HEK293 (cell line): ENCODE measurements around the gene CELSR1.

Source experiments
- CTCF ChIA-PET: fragments of 350-600 bp; formaldehyde crosslinking; extraction: SDS; loops from one replicate; lab custom pipeline; 2021; ENCODE audit warnings: antibody characterized with exemption; lab: Yijun Ruan, JAX
- POLR2A ChIA-PET: fragments of 300-600 bp; formaldehyde crosslinking; extraction: SDS; loops from one replicate; lab custom pipeline; 2020; ENCODE audit warnings: antibody characterized with exemption, inconsistent platforms; lab: Yijun Ruan, JAX
- H3K27ac ChIP-seq: fragments of 200-500 bp; sonication (Bioruptor generic); 2 replicates; pipeline ENCODE4 v1.5.1; 2014; ENCODE audit warnings: low read depth, low read length, control low read depth, inconsistent platforms; ENCODE audit errors: extremely low read depth
- H3K36me3 ChIP-seq, 2 experiments: fragments of 200-500 bp in 1 of 2; sonication (Bioruptor generic) in 1 of 2; 1 replicate in 1 of 2; 2 replicates in 1 of 2; pipeline ENCODE4 v1.5.1; 2014 to 2017; ENCODE audit warnings: inconsistent platforms in 2 of 2, low read length in 2 of 2; ENCODE audit not compliant: control insufficient read depth in 2 of 2, insufficient read depth in 1 of 2
- H3K4me1 ChIP-seq: fragments of 200-500 bp; sonication (Bioruptor generic); 2 replicates; pipeline ENCODE4 v1.5.1; 2014; ENCODE audit warnings: mild to moderate bottlenecking, low read length, inconsistent platforms; ENCODE audit not compliant: control insufficient read depth, insufficient read depth
- H3K4me3 ChIP-seq: 2 replicates; pipeline ENCODE4 v1.5.1; 2011; ENCODE audit warnings: low read depth, mild to moderate bottlenecking, control low read depth, low read length, moderate library complexity
- H3K9me3 ChIP-seq: fragments of 200-500 bp; sonication (Bioruptor generic); 2 replicates; pipeline ENCODE4 v1.5.1; 2014; ENCODE audit warnings: low read depth, low read length, inconsistent platforms; ENCODE audit not compliant: control insufficient read depth, insufficient read depth
- BCL6B ChIP-seq: fragments of 450-650 bp; formaldehyde crosslinking; IDR thresholded peaks from 2 replicates; pipeline ENCODE4 v1.5.1; 2017; ENCODE audit warnings: missing biosample characterization, missing genetic modification characterization
- GLIS2 ChIP-seq: fragments of 450-650 bp; formaldehyde crosslinking; IDR thresholded peaks from 2 replicates; pipeline ENCODE4 v1.5.1; 2016; ENCODE audit warnings: missing biosample characterization, missing genetic modification characterization
- HOXD13 ChIP-seq: sonication (generic); formaldehyde crosslinking; IDR thresholded peaks from 2 replicates; pipeline ENCODE4 v1.8.0; 2022; ENCODE audit warnings: missing genetic modification reagents, borderline replicate concordance
- INSM2 ChIP-seq: fragments of 450-650 bp; formaldehyde crosslinking; IDR thresholded peaks from 2 replicates; pipeline ENCODE4 v1.5.1; 2016; ENCODE audit warnings: missing biosample characterization, missing genetic modification characterization
- KLF10 ChIP-seq: fragments of 450-650 bp; IDR thresholded peaks from 2 replicates; pipeline ENCODE4 v1.5.1; 2018; ENCODE audit warnings: missing biosample characterization, mild to moderate bottlenecking, missing genetic modification characterization
- KLF8 ChIP-seq: fragments of 450-650 bp; formaldehyde crosslinking; IDR thresholded peaks from 2 replicates; pipeline ENCODE4 v1.5.1; 2016; ENCODE audit warnings: missing biosample characterization, missing genetic modification characterization
- MEIS1 ChIP-seq: sonication (generic); formaldehyde crosslinking; IDR thresholded peaks from 2 replicates; pipeline ENCODE4 v1.8.1; 2022; ENCODE audit warnings: missing genetic modification reagents, mild to moderate bottlenecking, borderline replicate concordance
- REST ChIP-seq: fragments of 450-650 bp; formaldehyde crosslinking; IDR thresholded peaks from 2 replicates; pipeline ENCODE4 v1.5.1; 2016; ENCODE audit warnings: missing biosample characterization, missing genetic modification characterization
- SCRT2 ChIP-seq: fragments of 450-650 bp; formaldehyde crosslinking; IDR thresholded peaks from 2 replicates; pipeline ENCODE4 v1.5.1; 2016; ENCODE audit warnings: missing biosample characterization, missing genetic modification characterization
- ZNF10 ChIP-seq: fragments of 450-650 bp; formaldehyde crosslinking; IDR thresholded peaks from 2 replicates; pipeline ENCODE4 v1.5.1; 2017; ENCODE audit warnings: missing biosample characterization, missing genetic modification characterization
- ZNF146 ChIP-seq: fragments of 450-650 bp; formaldehyde crosslinking; IDR thresholded peaks from 2 replicates; pipeline ENCODE4 v1.5.1; 2016; ENCODE audit warnings: missing biosample characterization, missing genetic modification characterization
- ZNF174 ChIP-seq: fragments of 450-650 bp; formaldehyde crosslinking; IDR thresholded peaks from 2 replicates; pipeline ENCODE4 v1.5.0; 2017; ENCODE audit warnings: missing biosample characterization, mild to moderate bottlenecking, missing genetic modification characterization
- ZNF335 ChIP-seq: fragments of 450-650 bp; formaldehyde crosslinking; conservative IDR thresholded peaks from 2 replicates; pipeline ENCODE4 v1.5.1; 2016; ENCODE audit warnings: missing biosample characterization, missing genetic modification characterization
- ZNF394 ChIP-seq: fragments of 450-650 bp; formaldehyde crosslinking; IDR thresholded peaks from 2 replicates; pipeline ENCODE4 v1.5.1; 2016; ENCODE audit warnings: missing biosample characterization, missing genetic modification characterization, mild to moderate bottlenecking, moderate library complexity, borderline replicate concordance
- ZNF555 ChIP-seq: fragments of 450-650 bp; formaldehyde crosslinking; conservative IDR thresholded peaks from 2 replicates; pipeline ENCODE4 v1.5.1; 2017; ENCODE audit warnings: missing biosample characterization, mild to moderate bottlenecking, missing genetic modification characterization, inconsistent platforms
- ZNF600 ChIP-seq: fragments of 450-650 bp; formaldehyde crosslinking; IDR thresholded peaks from 2 replicates; pipeline ENCODE4 v1.5.1; 2016; ENCODE audit warnings: missing biosample characterization, missing genetic modification characterization
- ZNF785 ChIP-seq: fragments of 450-650 bp; formaldehyde crosslinking; IDR thresholded peaks from 2 replicates; pipeline ENCODE4 v1.5.1; 2016; ENCODE audit warnings: missing biosample characterization, missing genetic modification characterization

CELSR1 gene

GRCh38 chr22:46584081-46584921, 46.9 kb upstream of the CELSR1 start (continued):
- no peak for TF ChIP-seq ZNF146 (tag by site-specific recombination)
- no peak for TF ChIP-seq REST
- no peak for TF ChIP-seq BCL6B (tag by site-specific recombination)
- no peak for TF ChIP-seq ZNF335 (tag by site-specific recombination)
- peak; percentile 89 for TF ChIP-seq ZNF600 (tag by site-specific recombination)
- no peak for TF ChIP-seq ZNF555 (tag by site-specific recombination)
- TF ChIP-seq ZNF394 (tag by site-specific recombination), result no peak
- no peak for TF ChIP-seq SCRT2
- no peak for TF ChIP-seq ZNF10 (tag by site-specific recombination)
- TF ChIP-seq INSM2 (tag by site-specific recombination), result no peak
- peak; percentile 75 for TF ChIP-seq GLIS2
- no peak for TF ChIP-seq KLF10 (tag by site-specific recombination)
- TF ChIP-seq ZNF174 (tag by site-specific recombination), result no peak

GRCh38 chr22:46583571-46583970, 46.2 kb upstream of the CELSR1 start:
- ChIA-PET CTCF (interaction anchor here (0.7 kb wide), 1 partner anchor 742 kb away, joined by 3 read pairs; no protein-coding TSS in a partner anchor), POLR2A (no interaction called here)
- TF ChIP-seq MEIS1 (no peak), ZNF785 (tag by site-specific recombination) (no peak), KLF8 (tag by site-specific recombination) (no peak), HOXD13 (CRISPR knock-in tag) (no peak)
- Histone ChIP-seq H3K4me1 (peaks cover 17% of the 10 kb centered on the region), H3K36me3 (no peaks in the 10 kb centered on the region), H3K27ac (no peak overlapping the region), H3K4me3 (no peak overlapping the region), H3K9me3 (no peaks in the 10 kb centered on the region)
